HUDEP-2 (cell line): ENCODE results near the gene KY.
A peak's percentile ranks its signal among the peaks of the same experiment; 100 is the strongest.

Experiments used
- DNase-seq, 76 experiments: peaks; one replicate each; lab custom pipeline; 2025; ENCODE audit not compliant: unreplicated experiment in 76 of 76; lab: John Stamatoyannopoulos, UW

The KY gene

GRCh38 chr3:134675726-134676256, 25.0 kb upstream of the KY start:
- DNase-seq, result no peak

DNA sequence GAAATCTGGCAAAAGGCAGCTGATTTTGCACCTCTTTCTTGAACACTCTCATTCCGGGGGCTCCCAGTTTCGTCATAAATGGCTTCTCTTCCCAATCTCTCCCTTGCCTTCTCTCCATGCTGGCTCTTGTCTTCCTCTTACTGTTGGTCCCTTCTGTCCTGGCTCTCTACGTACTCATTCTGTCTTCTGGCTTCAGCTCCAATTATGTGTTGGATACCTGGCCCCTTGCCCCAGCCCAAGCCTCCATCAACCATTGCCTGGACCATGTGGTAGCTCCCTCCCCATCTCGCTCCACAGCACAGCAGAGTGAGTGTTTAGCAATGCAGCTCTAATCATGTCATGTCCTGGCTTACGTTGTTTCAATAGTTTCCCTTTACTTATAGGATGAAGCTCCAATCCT, 21.7 kb upstream of the KY start:
- no peak for DNase-seq

DNA sequence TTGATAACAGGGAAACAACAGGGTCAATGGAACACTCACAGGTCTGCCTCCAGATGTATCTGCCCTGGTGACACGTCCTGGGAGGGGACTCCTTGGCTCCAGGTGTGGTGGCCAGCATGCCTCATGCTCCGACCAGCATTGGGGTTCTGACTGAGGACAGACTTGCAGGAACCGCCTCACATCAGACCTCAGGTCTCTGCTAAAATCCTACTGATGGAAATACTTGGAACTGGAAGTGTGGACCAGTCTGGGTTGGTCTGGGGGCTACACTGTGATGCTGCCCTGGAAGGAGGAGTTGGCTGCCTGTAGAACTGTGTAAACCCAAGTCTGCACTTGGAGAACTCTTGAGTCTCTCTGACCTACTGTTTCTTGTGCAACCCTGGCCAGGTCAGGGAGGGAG, 17.1 kb upstream of the KY start:
- no peak for DNase-seq

GRCh38 chr3:134667406-134667805, 16.6 kb upstream of the KY start:
- DNase-seq, result no peak

GRCh38 chr3:134666885-134667284, 16.1 kb upstream of the KY start:
- no peak for DNase-seq

DNA sequence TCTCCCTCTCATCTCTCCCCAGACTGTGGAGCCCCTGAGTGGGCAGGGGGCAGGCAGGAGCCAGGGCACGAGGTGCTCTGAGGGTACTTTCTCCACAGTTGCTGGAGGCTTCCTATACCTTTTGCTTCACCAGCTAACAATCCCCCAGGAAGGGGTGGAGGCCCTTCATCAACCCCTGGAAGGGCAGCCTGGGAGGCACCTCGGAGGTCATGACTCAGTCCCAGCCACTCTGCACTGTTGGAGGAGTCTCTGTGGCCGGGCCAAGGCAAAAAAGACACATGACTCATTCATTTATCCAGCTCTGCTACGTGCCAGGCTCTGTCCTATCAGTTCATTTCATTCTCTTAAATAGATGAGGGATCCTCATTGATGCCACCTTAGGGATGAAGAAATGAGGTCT, 15.6 kb upstream of the KY start:
- peak in 1 of 76 experiments; percentile 2 for DNase-seq

GRCh38 chr3:134666052-134666451, 15.2 kb upstream of the KY start:
- DNase-seq, result no peak

- no peak for DNase-seq
Observed at GRCh38 chr3:134665243-134665642, 14.4 kb upstream of the KY start.

- no peak for DNase-seq
Observed at GRCh38 chr3:134663721-134664456, 13.1 kb upstream of the KY start.

DNA sequence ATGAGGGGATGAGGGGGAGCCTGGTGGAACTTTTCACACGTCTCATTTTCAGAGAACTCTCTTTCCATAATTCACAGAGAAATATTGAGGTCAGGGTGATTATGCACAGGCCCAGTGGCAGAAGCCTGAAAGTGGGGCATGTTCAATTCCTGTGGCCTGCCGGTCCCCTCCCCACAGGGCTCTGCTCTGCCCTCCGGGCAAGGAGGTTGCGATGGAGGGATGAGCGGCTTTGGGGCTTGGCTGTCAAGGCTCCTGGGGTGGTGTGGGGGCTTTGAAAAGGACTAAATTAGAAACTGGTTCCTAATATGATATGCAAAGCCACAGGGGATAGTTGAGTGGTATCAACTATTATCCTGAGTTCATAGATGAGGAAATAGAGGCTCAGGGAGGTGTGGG, 9.2 kb upstream of the KY start:
- DNase-seq, result no peak

- DNase-seq, result no peak
Observed at GRCh38 chr3:134659391-134660045, 8.7 kb upstream of the KY start.

- DNase-seq, result no peak
Observed at GRCh38 chr3:134658555-134658954, 7.7 kb upstream of the KY start.

GRCh38 chr3:134656211-134656800, 5.5 kb upstream of the KY start:
- no peak for DNase-seq

- DNase-seq, result no peak
Observed at GRCh38 chr3:134655706-134656105, 4.9 kb upstream of the KY start.

DNA sequence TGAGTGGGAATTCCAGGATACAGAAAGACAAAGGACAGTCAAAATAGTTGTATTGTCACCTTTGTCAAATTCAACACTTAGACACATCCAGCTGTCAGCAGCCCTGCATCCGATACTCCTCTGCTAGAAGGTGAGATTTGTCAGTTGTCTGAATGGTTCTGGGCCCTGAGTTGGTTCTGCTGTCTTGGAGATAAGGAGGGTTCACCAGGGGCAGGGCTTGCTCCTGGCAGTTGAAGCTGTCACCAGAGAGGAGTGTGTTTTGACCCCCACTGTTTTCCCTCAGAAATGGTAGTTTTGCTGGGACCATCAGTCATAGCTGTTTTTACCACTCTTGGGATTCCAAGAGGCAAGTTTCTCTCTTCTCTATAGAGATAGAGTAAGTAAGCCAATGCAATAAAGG, 3.2 kb upstream of the KY start:
- DNase-seq, result peak in 1 of 76 experiments; percentile 3

- DNase-seq, result no peak
Observed at GRCh38 chr3:134652886-134653630, 2.2 kb upstream of the KY start.

- no peak for DNase-seq
Observed at GRCh38 chr3:134652409-134652831, 1.6 kb upstream of the KY start.

- DNase-seq, result no peak
Observed at GRCh38 chr3:134651347-134652041, 672 bp upstream of the KY start.

- DNase-seq, result no peak
Observed at GRCh38 chr3:134649106-134649705, 1.6 kb downstream of the KY start.
